SU-DHL-6 (cell line): ENCODE data around the gene HIP1R.

Source experiments
- H2AFZ ChIP-seq: fragments of 200-600 bp; sonication (generic); 2 replicates; pipeline ENCODE4 v1.6.1; 2014; ENCODE audit warnings: low read depth, mild to moderate bottlenecking, moderate library complexity, mixed read lengths, antibody characterized with exemption, low read length; ENCODE audit not compliant: severe bottlenecking
- H3F3A ChIP-seq: fragments of 200-600 bp; shearing (Covaris generic); 2 replicates; pipeline ENCODE4 v1.6.0; 2016; ENCODE audit warnings: antibody characterized with exemption, mild to moderate bottlenecking; ENCODE audit not compliant: insufficient read depth
- H3K27ac ChIP-seq: fragments of 200-600 bp; sonication (generic); 2 replicates; pipeline ENCODE4 v1.5.1; 2016; ENCODE audit warnings: low read depth, mild to moderate bottlenecking, low read length, moderate library complexity, mixed read lengths
- H3K27me3 ChIP-seq: fragments of 200-600 bp; sonication (generic), shearing (Covaris generic); 2 replicates; pipeline ENCODE4 v1.6.0; 2014; ENCODE audit warnings: mild to moderate bottlenecking, low read length
- H3K36me3 ChIP-seq: fragments of 200-600 bp; sonication (generic); 2 replicates; pipeline ENCODE4 v1.6.1; 2014; ENCODE audit warnings: mild to moderate bottlenecking, low read length, mixed read lengths
- H3K4me2 ChIP-seq: fragments of 300-600, 200-600 bp; shearing (Covaris generic), sonication (generic); 2 replicates; pipeline ENCODE4 v1.6.0; 2014; ENCODE audit warnings: low read length, low read depth, mild to moderate bottlenecking; ENCODE audit not compliant: poor library complexity, severe bottlenecking
- H3K4me3 ChIP-seq: fragments of 200-600 bp; sonication (generic); 2 replicates; pipeline ENCODE4 v1.5.1; 2014; ENCODE audit warnings: antibody characterized with exemption, low read length, mild to moderate bottlenecking, mixed read lengths; ENCODE audit not compliant: insufficient read depth, poor library complexity, severe bottlenecking
- H3K79me2 ChIP-seq: fragments of 200-600 bp; sonication (generic); 2 replicates; pipeline ENCODE4 v1.6.1; 2014; ENCODE audit warnings: mild to moderate bottlenecking, low read length, moderate library complexity; ENCODE audit not compliant: insufficient read depth
- H3K9ac ChIP-seq: fragments of 200-600 bp; sonication (generic); 2 replicates; pipeline ENCODE4 v1.7.0; 2014; ENCODE audit warnings: mild to moderate bottlenecking, low read length
- H3K9me2 ChIP-seq: fragments of 200-600 bp; sonication (generic); replicated peaks from 2 replicates; pipeline ENCODE4 v1.6.1; 2014; ENCODE audit warnings: low read length; ENCODE audit not compliant: insufficient read depth
- H3K9me3 ChIP-seq: fragments of 200-600 bp; sonication (generic); 2 replicates; pipeline ENCODE4 v1.6.1; 2014; ENCODE audit warnings: low read length, mixed read lengths; ENCODE audit not compliant: insufficient read depth
- H4K20me1 ChIP-seq: fragments of 200-600 bp; sonication (generic); 2 replicates; pipeline ENCODE4 v1.6.1; 2014; ENCODE audit warnings: low read depth, mild to moderate bottlenecking, antibody characterized with exemption, low read length, moderate library complexity, mixed read lengths
- CTCF ChIP-seq: fragments of 200-600 bp; sonication (generic); IDR thresholded peaks from one replicate; pipeline ENCODE4 v1.5.1; 2017; ENCODE audit warnings: antibody characterized with exemption, mild to moderate bottlenecking, low read length, moderate library complexity; ENCODE audit not compliant: insufficient read depth, poor library complexity, severe bottlenecking
- EZH2phosphoT487 ChIP-seq: fragments of 200-600 bp; sonication (generic), shearing (Covaris generic); conservative IDR thresholded peaks from 2 replicates; pipeline ENCODE4 v1.6.1; 2018; ENCODE audit warnings: mild to moderate bottlenecking, antibody characterized with exemption, low read length, moderate library complexity, mixed read lengths

HIP1R gene

GRCh38 chr12:122847921-122848421 lies 12.7 kb downstream of the HIP1R start:
- no peak for TF ChIP-seq EZH2phosphoT487
- TF ChIP-seq CTCF, result no peak
- H3K27ac ChIP-seq, result no peak overlapping the region

GRCh38 chr12:122848471-122849351 lies 13.5 kb downstream of the HIP1R start:
- H2AFZ ChIP-seq, result no peak overlapping the region
- H3F3A ChIP-seq, result no peaks in the 10 kb centered on the region
- no peaks in the 10 kb centered on the region for H4K20me1 ChIP-seq
- no peaks in the 10 kb centered on the region for H3K79me2 ChIP-seq
- H3K4me3 ChIP-seq, result no peak overlapping the region
- H3K9me2 ChIP-seq, result no peaks in the 10 kb centered on the region
- H3K36me3 ChIP-seq, result no peaks in the 10 kb centered on the region
- H3K27ac ChIP-seq, result no peak overlapping the region
- no peaks in the 10 kb centered on the region for H3K27me3 ChIP-seq
- H3K9me3 ChIP-seq, result no peaks in the 10 kb centered on the region
- H3K9ac ChIP-seq, result no peak overlapping the region
- no peak for TF ChIP-seq EZH2phosphoT487
- TF ChIP-seq CTCF, result no peak
- H3K4me2 ChIP-seq, result no peak overlapping the region

More at GRCh38 chr12:122847921-122848421, 12.7 kb downstream of the HIP1R start:
- H3K4me2 ChIP-seq, result no peak overlapping the region
- no peaks in the 10 kb centered on the region for H3K27me3 ChIP-seq
- H3F3A ChIP-seq, result no peaks in the 10 kb centered on the region
- H3K4me3 ChIP-seq, result no peak overlapping the region
- no peak overlapping the region for H3K9ac ChIP-seq
- H4K20me1 ChIP-seq, result no peaks in the 10 kb centered on the region
- H3K79me2 ChIP-seq, result 0 out of 2 replicates have a peak, but pooled peaks cover 2% of the 10 kb centered on the region
- no peaks in the 10 kb centered on the region for H3K36me3 ChIP-seq
- H2AFZ ChIP-seq, result no peak overlapping the region
- H3K9me3 ChIP-seq, result no peaks in the 10 kb centered on the region
- H3K9me2 ChIP-seq, result no peaks in the 10 kb centered on the region

GRCh38 chr12:122849352-122850047 lies 14.2 kb downstream of the HIP1R start:
- H3K4me2 ChIP-seq, result no peak overlapping the region
- no peaks in the 10 kb centered on the region for H3K9me2 ChIP-seq
- no peaks in the 10 kb centered on the region for H3K27me3 ChIP-seq
- no peaks in the 10 kb centered on the region for H3F3A ChIP-seq
- no peaks in the 10 kb centered on the region for H3K36me3 ChIP-seq
- H3K9ac ChIP-seq, result no peak overlapping the region
- no peak overlapping the region for H2AFZ ChIP-seq
- no peak overlapping the region for H3K27ac ChIP-seq
- TF ChIP-seq EZH2phosphoT487 (no peak), CTCF (no peak)
- no peaks in the 10 kb centered on the region for H3K79me2 ChIP-seq
- H3K4me3 ChIP-seq, result no peak overlapping the region
- no peaks in the 10 kb centered on the region for H4K20me1 ChIP-seq
- no peaks in the 10 kb centered on the region for H3K9me3 ChIP-seq
